HG03135 (cell line): ENCODE measurements around the gene ADCY2.

Source experiments
- ATAC-seq: cut with Tn5 transposase; IDR thresholded peaks from one replicate; pipeline ENCODE4 v1.9.1; 2021; ENCODE audit warnings: mild to moderate bottlenecking, moderate library complexity; ENCODE audit not compliant: unreplicated experiment

ADCY2 gene

DNA sequence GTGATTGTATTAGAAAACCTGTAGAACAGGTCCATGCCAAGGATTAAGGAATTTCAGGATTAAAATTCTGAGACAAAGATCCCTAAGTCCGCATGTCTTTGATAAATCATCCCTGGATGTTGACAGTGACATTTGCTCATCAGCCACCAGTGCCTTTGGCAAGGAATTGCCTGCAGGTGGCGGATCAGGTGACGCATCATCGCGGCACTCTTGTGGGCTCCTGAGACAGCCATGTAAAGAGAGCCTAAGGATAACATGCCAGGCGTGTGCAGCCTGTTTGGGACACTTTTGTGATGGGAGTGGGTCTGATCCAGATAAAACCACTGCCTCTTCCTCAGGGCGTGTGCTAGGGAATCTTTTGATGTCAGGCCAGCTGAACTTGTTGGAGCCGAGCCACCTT is 40.6 kb downstream of the ADCY2 start:
- ATAC-seq: no peak

DNA sequence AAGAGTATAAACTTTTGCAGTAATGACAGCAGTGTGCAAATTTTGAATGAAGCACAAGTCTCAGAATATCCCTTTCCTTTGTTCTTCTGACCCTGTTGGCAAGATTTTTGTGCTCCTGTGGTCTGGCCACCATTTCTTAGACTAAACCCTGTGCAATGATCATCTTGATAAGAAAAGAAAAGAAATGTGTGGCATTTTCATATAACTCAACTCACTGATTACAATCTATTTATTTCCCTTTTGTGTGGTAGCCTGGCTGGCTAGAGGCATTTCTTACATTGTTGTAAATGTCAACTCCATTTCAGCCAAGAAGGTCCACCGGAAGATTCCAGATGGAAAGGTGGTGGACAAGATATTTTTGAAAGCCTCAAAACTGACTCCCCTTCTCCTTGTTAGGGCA is 41.9 kb downstream of the ADCY2 start:
- no peak for ATAC-seq

DNA sequence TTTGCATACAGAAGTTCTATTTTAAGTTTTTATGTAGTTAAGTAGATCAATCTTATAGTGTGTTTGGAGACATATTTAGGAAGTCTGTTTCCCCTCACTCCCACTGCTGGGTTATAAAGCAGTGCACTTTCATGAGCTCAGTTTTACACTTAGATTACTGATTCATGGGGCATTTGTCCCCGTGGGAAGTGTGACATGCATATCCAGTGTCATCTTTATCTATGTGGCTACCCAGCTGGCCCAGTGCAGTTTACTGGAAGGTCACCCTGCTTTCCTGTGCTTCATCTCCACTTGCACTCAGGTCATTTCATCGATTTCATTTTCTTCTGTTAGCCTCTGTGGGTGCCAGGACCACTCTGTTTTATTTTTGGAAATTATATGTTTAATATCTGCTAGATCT is 49.1 kb downstream of the ADCY2 start:
- ATAC-seq: no peak

DNA sequence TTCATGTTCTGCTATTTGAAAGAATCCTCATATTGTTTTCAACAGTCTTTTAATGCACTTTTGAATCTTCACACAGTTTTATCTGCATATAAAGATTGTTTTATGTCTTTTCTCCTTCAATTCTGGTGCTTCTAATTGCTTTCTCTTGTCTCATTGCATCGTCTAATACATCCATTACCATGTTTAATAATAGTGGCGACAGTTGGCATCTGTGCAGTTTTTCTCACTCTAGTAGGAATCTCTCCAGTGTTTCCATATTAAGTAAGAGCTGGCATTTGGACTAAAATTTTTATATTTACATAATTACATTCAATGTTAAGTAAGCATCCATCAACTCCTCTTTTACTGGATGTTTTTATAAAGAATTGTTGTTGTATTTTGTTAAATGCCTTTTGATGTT is 49.9 kb downstream of the ADCY2 start:
- no peak for ATAC-seq

DNA sequence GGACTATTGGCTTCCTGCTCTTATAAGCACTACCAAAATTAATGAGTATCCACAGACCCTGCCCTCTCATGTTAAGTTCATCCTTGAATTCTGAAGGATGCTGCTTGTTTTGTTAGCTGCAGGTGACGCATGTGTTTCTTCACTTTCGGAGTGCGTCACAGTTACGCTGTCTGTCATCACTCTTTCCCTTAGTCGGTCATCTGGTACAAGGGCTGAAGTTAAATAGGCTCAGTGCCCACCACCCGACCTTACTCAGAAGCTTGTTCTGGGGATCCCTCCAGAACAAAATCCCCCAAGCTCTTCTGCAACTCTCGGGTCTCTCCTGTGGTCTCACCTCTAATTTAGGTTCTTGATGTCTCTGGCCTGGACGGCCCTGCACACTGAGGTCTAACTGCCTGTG is 51.0 kb downstream of the ADCY2 start:
- no peak for ATAC-seq

DNA sequence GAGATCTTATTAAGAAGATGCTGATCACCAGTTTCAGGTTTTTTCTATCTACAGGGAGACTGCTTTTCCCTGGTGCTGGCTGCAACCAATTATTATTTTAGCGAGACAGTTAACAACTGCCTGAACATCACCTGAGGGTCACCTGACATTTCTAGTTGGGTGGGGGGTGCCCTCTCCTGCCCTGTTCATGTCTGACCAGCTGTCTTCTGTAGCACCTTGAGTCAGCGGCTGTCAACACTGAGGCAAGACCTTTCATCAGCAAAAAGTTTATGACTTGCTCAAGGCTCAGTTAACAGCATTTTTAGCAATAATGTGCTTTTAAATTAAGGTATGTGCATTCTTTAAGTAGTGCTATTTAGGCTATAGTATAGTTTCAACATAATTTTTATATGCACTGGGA is 58.0 kb downstream of the ADCY2 start:
- no peak for ATAC-seq

DNA sequence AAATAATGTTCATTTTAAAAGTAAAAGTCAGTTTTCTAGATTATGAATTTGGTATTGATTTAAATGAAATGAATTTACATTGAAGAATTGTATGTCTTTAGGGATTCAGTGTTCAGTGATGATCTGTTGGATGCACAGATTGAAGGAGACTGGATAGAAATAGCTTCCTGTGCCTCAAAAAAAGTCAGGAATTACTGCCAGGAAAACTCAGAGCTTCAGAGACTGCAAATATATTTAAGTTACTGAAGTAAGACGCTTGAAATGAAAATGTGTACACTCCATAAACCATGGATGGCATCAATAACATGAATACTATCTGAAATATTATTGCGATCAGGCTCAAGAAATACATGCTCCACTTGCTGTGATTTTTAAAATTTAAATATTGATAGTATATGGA is 60.3 kb downstream of the ADCY2 start:
- ATAC-seq: no peak

DNA sequence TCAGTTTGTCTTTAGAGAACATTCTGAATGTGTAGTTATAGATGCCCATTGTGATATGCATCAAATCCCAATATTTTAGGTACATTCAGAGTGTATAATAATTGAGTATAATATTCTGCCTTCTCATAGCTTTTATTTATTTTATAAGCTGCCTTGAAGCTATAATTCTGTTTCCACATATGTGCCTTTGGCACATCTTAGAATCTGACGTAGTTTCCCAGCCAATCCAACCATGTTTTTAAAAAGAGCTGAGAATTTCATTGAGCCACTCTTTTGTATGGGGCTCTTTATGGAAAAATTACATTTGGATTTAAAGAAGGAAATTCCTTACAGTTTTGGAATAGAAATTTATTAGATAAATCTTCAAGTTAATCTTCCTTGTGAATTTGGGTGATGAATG is 65.4 kb downstream of the ADCY2 start:
- no peak for ATAC-seq

DNA sequence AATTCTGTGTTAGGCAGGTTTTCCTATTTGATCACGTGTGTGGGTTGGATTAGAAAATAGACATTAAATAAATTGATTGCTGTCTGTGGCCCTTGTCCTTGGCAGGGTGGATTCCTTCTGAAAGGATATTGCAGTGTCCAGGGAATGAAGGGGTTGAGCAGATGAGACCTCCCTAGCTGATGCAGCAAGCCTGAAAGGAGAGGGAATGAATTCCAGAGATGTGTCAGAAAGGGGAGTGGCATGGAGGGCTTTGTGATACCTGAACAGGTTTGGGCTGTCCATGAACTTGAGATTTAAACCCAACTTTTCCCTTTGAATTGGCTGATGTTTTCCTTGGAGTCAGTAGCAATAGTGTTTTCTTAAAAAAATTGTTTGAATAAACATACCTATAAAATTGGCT is 66.8 kb downstream of the ADCY2 start:
- no peak for ATAC-seq

DNA sequence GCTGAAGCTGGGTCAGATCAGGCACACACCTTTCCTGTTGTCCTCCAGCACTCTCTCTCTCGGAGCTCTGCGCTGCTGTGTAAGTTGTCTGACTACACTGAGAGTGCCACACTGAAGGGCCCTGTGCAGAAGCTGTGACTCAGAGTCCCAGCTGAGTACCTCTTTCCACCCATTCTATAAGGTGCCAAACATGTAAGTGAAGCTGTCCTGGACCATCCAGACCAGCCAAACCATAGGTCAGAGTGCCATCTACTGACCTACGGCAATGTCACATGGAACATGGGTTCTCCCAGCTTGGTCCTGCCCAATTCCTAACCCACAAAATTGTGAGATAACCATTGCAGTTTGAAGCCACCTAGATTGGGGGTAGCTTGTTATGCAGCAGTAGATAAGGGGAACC is 68.2 kb downstream of the ADCY2 start:
- no peak for ATAC-seq

DNA sequence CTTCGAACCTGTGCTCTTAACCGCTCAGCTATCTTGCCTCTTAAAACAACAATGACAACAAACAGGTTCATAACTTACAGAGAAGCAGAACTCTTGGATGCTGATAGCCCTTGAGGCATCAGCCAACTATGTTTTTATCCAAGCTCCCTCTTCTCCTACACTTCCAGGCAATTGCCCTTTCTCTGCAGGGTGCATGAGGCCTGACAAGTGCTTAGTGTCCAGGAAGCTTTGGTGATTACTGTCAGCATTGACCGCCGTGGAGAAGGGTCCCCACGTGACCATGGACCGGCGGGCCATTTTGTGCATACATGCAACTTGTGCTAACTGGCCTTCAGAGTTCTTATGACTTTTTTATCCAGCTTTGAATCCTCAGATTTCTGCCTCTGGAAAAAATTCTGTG is 71.2 kb downstream of the ADCY2 start:
- no peak for ATAC-seq

DNA sequence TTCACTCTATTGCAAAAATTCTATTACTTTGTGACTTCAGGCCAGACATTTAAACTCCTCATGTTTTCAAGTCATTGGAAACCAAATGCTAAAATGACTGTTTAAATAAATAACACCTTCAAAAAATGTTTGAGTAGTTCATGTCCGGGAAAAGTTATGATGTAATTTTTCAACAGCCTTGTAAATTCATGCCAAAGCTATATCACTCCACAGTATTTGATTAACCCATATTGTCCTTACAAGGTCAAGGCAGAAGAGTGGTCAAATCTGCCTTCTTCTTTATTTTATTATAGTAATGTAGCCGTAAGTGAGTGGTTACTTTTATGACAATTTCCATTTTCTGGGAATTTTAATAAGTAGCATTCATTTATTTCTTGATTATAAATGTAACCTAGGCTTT is 72.8 kb downstream of the ADCY2 start:
- ATAC-seq: no peak

DNA sequence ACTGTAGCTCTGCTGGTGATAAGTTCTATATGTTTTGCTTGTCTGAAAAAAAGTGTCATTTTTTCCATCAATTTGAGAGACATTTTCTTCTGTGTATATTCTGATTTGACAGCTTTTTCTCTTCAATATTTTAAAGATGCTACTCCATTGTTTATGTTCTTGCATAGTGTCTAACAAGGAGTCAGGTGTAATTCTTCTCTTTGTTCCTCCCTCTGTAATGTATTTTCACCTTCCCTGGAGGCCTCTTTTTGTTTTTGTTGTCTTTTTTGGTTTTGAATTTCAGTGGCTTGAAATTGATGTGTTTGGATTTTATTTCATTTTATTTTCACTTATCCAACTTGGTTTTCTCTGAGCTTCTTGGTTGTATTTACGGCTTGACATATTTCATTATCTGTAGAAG is 75.8 kb downstream of the ADCY2 start:
- no peak for ATAC-seq

DNA sequence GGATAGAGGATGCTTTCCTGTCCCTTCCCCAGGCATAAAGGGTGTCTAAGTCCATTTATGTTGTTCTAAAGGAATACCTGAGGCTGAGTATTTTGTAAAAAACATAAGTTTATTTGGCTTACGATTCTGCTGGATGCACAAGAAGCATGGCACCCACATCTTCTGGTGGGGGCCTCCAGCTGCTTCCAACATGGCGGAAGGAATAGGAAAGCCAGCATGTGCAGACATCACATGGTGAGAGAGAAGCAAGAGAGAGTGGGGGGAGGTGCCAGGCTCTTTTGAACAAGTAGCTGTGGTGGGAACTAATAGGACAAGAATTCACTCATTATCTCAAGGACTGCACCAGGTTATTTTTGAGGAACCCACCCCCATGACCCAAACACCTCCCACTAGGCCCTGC is 77.2 kb downstream of the ADCY2 start:
- ATAC-seq: no peak

DNA sequence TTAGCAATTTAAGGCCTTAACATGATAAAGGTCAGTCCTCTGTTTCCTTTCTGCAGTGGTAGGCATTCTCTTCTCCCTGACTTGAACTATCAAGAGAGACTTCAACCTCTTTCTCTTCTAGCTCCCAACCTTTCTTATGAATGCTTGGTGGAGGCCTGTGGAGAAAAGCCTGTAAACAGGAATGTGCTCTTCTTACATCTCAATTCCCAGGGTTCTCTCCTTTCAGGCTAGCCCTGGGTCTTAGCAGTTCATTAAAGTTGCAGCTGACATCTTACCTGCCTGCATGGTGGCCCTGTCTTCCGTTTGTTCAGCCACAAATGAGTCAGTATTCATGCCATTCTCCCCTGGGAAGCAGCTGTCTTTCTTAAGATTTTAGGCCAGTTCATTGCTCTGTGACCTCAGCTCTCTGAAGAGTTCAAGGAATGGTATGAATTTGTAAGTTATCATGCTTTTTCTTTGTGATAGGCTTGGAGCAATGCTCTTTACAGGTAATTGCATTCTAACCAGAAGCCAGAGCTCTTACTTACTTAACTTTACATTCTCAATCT is 77.8 kb downstream of the ADCY2 start:
- no peak for ATAC-seq

DNA sequence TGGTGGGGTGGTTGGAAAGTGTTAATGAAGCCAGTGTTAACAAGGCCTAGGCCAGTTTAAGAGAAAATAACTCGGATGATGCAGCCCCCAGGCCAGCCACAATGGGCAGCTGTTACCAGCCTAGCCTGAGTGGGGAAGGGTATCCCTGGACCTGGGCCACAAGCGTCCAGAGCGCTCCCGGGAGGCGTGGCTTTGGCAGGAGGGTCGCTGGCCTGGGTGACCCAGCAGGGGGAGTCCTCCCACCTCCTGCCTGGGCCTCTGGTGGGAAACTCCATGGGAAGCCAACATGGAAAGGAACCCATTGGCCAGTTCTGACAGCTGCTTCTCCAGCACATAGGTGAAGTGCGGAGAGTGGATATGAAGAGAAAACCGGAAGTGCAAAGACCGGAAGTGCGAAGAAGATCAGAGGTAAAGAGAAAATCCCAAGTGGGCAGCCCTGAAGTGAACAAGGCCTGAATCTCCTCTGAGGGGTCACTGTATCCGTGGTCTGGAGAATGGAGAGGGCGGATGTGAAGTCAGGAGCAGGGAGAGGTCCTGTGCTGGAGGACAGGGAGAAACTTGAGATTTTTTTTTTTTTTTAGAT is 79.0 kb downstream of the ADCY2 start:
- no peak for ATAC-seq

DNA sequence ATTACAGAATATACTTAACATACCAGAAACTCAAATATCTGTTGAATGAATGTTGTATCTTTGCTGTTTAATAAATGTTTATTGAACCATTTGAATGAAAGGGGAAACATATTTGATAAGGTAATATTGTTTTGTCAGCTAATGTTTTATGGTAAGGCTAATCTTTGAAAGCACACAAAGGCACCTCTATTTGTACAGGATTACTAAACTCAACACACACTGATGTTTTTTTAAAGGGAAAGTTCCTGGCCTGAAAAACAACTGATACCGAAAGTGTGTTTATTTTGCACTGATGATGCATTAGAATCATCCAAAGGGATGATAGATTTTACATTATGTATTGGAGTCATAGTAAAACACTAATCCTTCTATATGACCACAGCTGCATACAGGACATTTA is 82.5 kb downstream of the ADCY2 start:
- ATAC-seq: no peak

DNA sequence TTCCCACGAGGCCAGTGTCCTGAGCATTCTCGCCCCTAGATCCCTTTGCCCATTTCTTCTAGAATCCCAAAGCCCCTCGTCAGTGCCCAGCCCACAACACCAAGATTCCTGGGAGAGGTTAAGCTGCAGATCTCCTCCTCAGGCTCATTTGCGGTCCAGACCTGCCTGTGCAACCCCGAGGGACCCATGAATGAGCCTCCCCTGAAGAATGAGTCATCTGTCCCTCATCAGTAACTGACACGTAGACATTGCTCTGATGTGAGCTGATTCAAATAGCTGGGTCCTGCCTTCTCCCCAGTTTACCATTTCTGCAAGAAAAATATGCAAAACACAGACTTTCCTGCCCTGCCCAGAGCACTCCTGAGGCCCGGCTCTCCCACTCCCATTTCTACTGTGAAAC is 92.8 kb downstream of the ADCY2 start:
- ATAC-seq: no peak

DNA sequence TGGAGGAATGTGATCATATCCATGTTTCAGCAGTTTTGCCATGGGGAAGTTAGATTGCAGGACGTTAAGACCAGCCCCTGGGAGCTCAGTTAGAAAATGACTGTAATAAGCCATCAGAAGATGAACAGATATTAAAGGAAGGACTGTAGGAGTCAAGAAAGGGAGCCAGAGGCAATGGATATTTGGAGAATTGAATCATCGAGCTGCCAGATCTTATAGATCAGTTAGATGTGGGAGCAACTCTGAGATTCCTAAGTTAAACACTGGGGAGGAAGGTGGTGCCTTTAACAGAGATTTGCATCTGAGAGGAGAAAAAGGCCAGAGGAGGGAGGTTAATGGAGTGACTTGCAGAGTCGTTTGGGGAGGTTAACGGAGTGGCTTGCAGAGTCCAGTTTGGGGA is 96.4 kb downstream of the ADCY2 start:
- no peak for ATAC-seq

DNA sequence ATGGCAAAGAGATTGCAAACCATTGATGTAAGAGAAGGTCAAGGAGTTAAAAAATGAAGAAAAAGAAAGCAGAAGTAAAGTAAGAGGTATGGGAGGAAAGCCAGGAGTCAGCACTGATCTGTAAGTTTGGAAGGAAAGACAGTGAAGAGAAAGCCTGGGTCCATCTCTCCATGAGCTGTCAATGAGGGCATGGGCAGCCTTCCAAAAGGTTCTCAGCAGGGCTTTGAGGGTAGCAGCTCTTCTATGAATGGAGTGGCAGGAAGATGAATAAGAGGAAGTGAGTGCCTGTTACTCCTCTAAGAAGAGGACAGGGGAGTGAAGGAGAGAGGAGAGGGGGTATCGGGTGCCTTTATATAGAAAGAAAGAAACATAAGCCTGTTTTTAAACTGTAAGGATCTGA is 97.1 kb downstream of the ADCY2 start:
- no peak for ATAC-seq

DNA sequence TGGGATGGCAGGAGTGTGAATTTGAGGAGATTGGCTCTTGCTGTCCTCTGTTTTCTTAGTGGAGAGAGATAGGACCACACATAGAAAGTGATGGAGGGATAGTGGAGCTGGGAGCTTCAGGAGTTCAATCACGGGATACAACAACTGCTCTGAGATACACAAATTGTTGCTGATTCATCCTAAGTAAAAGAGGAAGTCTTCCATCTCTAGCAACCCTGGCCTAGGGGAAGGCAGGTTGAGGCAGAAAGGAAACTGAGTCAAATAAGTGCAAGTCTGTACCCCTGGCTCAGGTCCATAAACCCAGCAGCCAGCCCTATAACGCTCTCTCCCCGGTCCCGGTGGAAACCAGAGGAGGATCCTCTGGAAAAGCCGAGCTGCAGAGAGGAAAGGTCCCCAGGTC is 97.7 kb downstream of the ADCY2 start:
- no peak for ATAC-seq

DNA sequence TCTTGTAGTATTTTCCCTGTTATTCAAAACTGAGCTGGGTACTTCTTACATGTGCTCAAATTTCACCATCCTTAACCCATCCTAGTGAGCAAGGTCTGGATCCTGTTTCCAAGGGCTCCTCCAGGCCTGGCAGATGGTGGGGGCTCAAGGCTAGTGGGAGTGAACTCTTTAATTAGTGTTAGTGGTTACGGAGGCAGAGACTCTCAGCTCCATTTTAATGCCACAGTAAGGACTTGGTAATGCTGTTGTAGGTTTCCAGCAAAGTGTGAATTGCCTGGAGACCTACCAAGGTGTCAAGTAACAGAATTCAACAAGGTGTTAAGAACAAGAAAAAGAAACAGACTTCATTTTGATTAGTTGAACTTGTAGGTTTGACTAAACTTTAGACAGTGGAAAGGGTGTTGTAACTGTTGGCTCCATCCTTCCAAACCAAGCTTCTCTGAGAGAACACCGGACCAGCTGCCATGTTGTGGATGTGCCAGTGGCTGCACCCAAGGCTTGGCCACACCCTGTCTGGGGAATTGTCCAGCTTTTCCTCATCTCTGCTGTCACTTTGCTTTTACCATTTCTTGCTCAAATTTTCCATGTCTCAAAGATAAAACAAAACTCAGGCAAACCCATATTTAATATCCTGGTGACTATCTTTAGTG is 98.7 kb downstream of the ADCY2 start:
- no peak for ATAC-seq

DNA sequence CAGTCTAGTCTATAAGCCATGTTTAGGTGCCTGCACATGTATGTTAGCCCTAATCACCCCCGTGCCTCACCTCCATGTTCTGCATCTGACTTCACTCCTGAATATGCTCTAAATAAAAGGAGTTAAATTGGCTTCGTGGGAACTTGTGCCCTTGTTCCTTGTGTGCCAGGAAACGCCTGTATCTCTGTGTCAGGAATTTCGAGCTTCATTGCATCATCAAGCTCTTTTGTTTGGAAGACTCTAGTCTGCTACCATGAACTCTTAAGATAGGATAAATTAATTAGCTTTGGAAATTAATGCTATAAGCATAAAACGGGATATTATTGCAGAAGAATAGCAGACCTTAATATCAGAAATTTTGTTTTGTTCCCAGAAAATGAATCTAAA is 99.2 kb downstream of the ADCY2 start:
- no peak for ATAC-seq
